22Rv1 (cell line): ENCODE results near the gene FKBP2.

ENCODE experiments used
- CTCF ChIP-seq: fragments of 450-650 bp; IDR thresholded peaks from 2 replicates; pipeline ENCODE4 v1.5.1; 2017; ENCODE audit warnings: mild to moderate bottlenecking
- ZFX ChIP-seq: fragments of 450-650 bp; IDR thresholded peaks from 2 replicates; pipeline ENCODE4 v1.6.1; 2017; ENCODE audit warnings: antibody characterized with exemption, borderline replicate concordance

- no peak for TF ChIP-seq CTCF
- no peak for TF ChIP-seq ZFX
Measured at GRCh38 chr11:64266339-64266738, 25.4 kb downstream of the FKBP2 start.
